RWPE2 (cell line): ENCODE measurements around the gene SMYD3.

Experiments
- ATAC-seq: fragments of 200-7000 bp; cut with Tn5 transposase; 3 replicates; pipeline ENCODE4 v1.9.1; 2021; ENCODE audit warnings: low read depth
- DNase-seq: peaks from one replicate; pipeline ENCODE4 v3.0.0-alpha.2; 2020; ENCODE audit warnings: low spot score
- H3K27ac ChIP-seq: fragments of 450-650 bp; 2 replicates; pipeline ENCODE4 v1.5.1; 2017; ENCODE audit warnings: mild to moderate bottlenecking; ENCODE audit not compliant: poor library complexity, severe bottlenecking
- H3K27me3 ChIP-seq: fragments of 250-450 bp; sonication (Bioruptor Pico); 2 replicates; pipeline ENCODE4 v1.5.1; 2021; ENCODE audit warnings: mild to moderate bottlenecking, moderate library complexity; ENCODE audit not compliant: insufficient read depth, poor library complexity, severe bottlenecking
- H3K36me3 ChIP-seq: fragments of 250-450 bp; sonication (Bioruptor Pico); 2 replicates; pipeline ENCODE4 v1.5.1; 2020; ENCODE audit warnings: low read depth, mild to moderate bottlenecking, moderate library complexity
- H3K4me1 ChIP-seq: fragments of 250-450 bp; sonication (Bioruptor Pico); 2 replicates; pipeline ENCODE4 v1.5.1; 2021; ENCODE audit warnings: mild to moderate bottlenecking, moderate library complexity; ENCODE audit not compliant: insufficient read depth, poor library complexity, severe bottlenecking
- H3K4me3 ChIP-seq: fragments of 250-450 bp; sonication (Bioruptor Pico); 2 replicates; pipeline ENCODE4 v1.5.1; 2021; ENCODE audit warnings: mild to moderate bottlenecking, moderate library complexity; ENCODE audit not compliant: severe bottlenecking
- H3K9me3 ChIP-seq: fragments of 250-450 bp; sonication (Bioruptor Pico); 2 replicates; pipeline ENCODE4 v1.5.1; 2021; ENCODE audit warnings: mild to moderate bottlenecking, moderate library complexity; ENCODE audit not compliant: severe bottlenecking
- CTCF ChIP-seq: fragments of 450-650 bp; IDR thresholded peaks from one replicate; pipeline ENCODE4 v1.5.1; 2017; ENCODE audit warnings: mild to moderate bottlenecking, moderate library complexity; ENCODE audit not compliant: poor library complexity, severe bottlenecking

Gene SMYD3

GRCh38 chr1:245858722-245859492 is 648.2 kb downstream of the SMYD3 start:
- Histone ChIP-seq H3K9me3 (no peaks in the 10 kb centered on the region), H3K27ac (no peak overlapping the region), H3K36me3 (no peaks in the 10 kb centered on the region), H3K4me3 (no peak overlapping the region), H3K4me1 (no peaks in the 10 kb centered on the region), H3K27me3 (no peaks in the 10 kb centered on the region)
- no peak for TF ChIP-seq CTCF
- ATAC-seq (no peak), DNase-seq (no peak)

DNA sequence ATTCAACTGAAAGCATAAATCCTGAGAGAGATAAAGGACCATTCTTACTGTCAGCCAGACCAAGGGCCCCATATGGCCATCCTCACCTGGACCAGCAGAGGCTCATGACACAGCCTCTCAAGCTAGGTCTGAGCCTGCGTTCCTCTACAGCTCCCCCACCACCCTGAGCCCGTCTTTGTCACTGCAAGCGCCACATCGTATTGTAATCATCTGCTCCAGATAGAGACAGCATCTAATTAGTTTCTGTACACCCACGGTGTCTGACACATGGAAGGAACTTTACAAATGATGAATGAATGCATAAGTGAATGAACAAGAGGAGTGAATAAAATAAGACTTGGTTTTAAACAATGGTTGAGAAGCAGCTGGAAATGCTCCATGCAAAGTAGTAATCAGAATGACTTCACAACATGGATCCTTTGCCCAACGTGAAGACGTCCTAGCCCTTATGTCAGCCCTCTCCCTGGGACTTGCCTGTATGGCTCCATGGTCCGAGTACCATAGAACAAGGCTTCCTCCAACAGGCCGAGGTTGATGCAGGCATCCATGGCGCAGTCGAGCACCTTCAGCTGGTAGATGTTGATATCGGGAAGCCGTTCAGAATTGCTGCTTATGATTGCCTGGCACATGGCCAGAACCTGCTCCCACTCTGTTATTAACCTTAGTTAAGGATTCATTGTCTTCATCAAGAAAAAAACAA is 648.9 kb downstream of the SMYD3 start:
- Histone ChIP-seq H3K27me3 (no peaks in the 10 kb centered on the region), H3K36me3 (no peaks in the 10 kb centered on the region), H3K27ac (no peak overlapping the region), H3K4me1 (no peaks in the 10 kb centered on the region), H3K4me3 (no peak overlapping the region), H3K9me3 (no peaks in the 10 kb centered on the region)
- DNase-seq (no peak), ATAC-seq (no peak)
- TF ChIP-seq CTCF = no peak

DNA sequence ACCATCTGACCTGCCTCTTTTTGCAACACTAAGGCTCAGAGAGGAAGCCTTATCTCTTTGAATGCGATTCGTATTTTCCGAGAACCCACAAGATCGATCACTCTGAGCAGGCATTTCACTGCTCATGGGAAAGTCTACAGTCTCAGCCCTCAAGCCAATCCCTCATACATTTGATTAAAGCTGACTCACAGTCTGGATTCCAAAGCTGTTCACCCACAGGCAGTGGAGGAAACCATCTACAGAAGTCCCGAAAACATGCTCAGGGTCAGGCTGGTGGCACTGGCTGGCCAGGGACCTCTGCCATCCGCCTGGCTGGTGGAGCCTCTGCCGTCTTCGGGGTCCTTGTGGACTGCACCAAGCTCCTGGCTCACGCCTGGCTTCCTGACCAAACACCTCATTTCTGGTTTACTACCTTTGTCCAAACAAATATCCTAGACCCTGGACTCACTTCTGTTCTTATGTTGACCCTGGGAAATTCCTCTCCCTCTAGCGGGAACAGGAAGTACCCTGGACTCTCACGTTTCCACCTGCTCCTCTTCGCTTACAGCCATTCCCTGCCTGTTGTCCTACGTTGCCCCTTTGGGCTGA is 650.0 kb downstream of the SMYD3 start:
- H3K27ac ChIP-seq = no peak overlapping the region
- ATAC-seq (peak; percentile 56), DNase-seq (no peak)
- H3K4me3 ChIP-seq = no peak overlapping the region
- no peak for TF ChIP-seq CTCF
- H3K36me3 ChIP-seq = no peaks in the 10 kb centered on the region
- H3K4me1 ChIP-seq = no peaks in the 10 kb centered on the region
- no peaks in the 10 kb centered on the region for H3K27me3 ChIP-seq
- H3K9me3 ChIP-seq = no peaks in the 10 kb centered on the region

DNA sequence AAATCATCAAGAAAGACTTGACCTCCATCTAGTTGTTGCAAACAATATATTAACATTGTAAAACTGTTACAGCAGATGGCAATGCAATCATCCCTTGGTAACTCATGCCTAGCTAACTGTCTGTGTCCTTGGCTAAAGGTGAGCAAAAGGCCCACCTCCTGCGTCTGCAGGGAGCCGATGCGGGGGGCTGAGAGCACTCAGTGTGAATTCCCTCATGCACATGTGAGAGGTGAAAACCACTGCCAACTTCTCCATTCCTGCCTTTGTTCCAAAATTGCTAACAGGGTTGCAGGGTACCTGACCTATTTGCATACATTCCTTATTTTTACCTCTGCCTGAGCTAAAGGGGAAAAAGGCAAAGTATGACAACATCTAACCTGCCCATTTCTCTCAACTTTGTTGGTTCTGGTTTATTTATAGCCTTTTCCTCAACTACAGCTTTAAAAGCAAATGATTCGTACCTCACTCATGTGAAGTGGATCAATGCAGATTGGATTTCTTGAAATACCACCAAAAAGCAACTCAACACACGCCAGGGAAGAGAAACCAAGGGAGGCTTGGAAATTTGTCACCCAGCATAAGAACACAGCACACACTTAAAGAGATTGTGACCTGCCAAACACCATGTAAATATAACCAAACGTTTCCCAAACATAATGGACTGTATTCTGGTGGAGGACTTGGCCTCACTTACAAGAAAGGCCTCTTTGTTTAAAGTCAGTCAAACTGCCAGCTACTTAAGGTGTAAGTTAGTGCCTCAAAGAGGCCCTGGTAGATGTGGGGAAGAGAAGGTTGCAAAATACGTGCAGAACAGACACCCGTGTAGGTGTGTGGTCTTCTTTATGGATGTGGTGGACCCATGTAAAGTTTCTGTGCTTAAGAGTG is 651.0 kb downstream of the SMYD3 start:
- no peaks in the 10 kb centered on the region for H3K4me1 ChIP-seq
- no peaks in the 10 kb centered on the region for H3K9me3 ChIP-seq
- no peak for DNase-seq
- no peak for TF ChIP-seq CTCF
- no peak overlapping the region for H3K27ac ChIP-seq
- H3K27me3 ChIP-seq = no peaks in the 10 kb centered on the region
- no peak overlapping the region for H3K4me3 ChIP-seq
- no peak for ATAC-seq
- no peaks in the 10 kb centered on the region for H3K36me3 ChIP-seq
